NCI-H345 treated with DMSO at 0.1 percent for 48 hours (cell line): ENCODE results near the gene ANKRD36.
"Not testable (repeated sequence)": the region's sequence is repeated elsewhere in the genome, so short reads cannot be mapped to it uniquely, and the experiment has no call there.

Experiments used
- DNase-seq: peaks from one replicate; lab custom pipeline; 2025; ENCODE audit not compliant: unreplicated experiment; lab: John Stamatoyannopoulos, UW

The ANKRD36 gene

GRCh38 chr2:97113050-97113881, at the start of gene ANKRD36:
Gene ANKRD36 (plus strand): TSS chr2:97113153. CDS start chr2:97113740, 587 bp downstream.
- not testable (repeated sequence) for DNase-seq

DNA sequence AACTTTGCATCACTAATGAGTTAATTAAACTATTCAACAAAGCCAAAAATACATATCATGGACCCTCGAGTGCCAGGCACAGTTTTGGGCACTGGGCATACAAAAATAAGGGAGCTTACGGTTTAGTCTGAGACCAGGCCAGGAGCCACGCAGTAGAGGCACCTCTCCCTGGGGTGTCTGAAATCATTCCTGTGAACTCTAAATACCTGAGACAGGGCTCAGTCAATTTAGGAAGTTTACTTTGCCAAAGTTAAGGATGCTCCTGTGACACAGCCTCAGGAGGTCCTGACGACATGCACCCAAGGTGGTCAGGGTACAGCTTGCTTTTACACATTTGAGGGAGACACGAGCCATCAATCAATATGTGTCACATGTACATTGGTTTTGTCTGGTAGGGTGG, 46.9 kb upstream of the ANKRD36 start:
- DNase-seq: not testable (repeated sequence)

DNA sequence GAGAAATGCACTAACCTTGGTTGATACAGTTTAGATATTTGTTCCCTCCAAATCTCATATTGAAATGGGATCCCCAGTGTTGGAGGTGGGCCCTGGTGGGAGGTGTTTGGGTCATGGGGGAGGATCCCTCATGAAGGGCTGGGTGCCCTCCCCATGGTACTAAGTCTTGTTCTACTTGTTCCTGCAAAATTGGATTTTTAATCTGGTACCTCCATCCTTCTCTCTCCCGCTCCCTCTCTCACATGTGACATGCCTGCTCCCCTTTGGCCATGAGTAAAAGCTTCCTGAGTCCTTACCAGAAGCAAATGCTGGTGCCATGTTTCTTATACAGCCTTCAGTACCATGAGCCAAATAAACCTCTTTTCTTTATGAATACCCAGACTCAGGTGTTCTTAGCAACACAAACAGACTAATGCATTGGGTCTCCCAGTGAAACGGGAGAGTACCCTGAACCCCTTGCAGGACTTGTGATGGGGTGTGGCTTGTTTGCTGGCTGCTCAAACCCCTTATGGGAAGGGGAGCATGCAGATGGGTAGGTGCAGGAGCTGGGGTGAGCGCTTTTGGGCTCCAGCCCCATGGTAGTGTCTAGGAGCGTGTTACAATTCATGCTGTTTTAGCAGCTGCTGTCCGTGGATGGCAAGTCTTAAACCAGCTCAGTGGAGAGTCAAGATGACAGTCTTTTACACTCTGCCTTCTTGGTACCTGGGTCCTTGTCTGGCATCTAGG, 45.5 kb upstream of the ANKRD36 start:
- DNase-seq: no peak

- DNase-seq: no peak
Measured at GRCh38 chr2:97068074-97068473, 44.9 kb upstream of the ANKRD36 start.

DNA sequence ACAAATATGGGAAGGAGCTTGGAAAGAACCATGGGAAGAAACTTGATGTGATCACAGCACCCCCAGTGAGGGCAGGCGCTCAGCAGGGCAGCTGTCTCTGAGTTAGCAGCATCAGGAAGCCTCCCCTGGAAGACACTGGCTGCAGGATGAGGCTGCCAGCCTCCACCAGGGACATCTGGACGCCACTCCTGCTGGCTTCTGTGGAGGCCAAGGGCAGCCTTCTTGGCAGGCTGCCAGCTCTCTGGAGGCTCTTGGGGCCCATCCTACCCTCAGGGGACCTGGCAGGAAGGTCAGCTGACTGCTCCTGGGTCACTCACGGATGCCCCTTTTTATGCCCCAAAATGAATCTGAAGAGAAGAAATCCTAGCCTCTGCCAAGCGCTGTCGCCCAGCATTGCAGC, 44.2 kb upstream of the ANKRD36 start:
- not testable (repeated sequence) for DNase-seq

DNA sequence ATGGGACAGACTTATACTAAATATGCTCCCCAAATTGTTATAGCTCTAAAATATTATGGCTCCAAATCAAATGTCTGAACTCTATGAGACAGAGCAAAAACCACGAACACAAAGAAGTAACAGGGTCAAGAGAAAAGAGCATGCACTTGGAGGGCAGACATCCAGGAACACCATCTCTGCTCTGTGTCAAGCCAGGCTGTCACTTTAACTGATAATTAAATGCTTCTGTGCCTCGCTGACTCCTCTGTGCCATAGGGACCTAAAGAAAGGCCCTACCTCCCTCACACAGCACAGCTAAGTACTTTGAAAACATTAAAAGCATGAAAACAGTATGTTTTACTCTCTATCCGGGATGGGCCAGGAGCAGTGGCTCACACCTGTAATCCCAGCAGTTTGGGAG, 42.0 kb upstream of the ANKRD36 start:
- not testable (repeated sequence) for DNase-seq

DNA sequence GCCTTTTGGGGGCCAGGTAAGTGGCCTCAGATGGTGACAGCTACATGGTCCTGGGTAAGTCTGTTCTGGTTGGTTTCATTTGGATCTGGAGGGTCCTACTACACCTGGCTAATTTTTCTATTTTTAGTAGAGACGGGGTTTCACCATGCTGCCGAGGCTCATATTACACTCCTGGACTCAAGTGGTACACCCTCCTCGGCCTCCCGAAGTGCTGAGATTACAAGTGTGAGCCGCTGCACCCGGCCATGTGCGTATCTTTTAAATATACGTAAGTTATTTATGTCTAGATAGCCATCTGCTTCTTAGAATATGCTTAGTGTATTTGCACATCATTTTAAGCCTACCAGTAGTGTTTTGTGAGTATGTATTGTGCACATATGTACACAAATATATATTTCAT, 35.7 kb upstream of the ANKRD36 start:
- DNase-seq: not testable (repeated sequence)

DNA sequence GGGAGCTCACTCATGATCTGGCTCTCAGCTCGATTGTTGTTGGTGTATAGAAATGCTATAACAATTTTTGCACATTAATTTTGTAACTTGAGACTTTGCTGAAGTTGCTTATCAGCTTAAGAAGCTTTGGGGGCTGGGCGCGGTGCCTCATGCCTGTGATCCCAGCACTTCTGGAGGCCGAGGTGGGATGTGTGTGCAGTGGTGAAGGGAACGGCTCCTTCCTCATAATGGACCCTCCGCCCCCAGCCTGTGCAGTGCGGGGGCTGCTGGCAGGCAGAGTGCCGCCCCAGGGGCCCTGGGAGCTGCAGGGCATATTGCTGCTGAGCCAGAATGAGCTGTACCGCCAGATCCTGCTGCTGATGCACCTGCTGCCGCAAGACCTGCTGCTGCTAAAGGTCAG, 32.1 kb upstream of the ANKRD36 start:
- DNase-seq: not testable (repeated sequence)

- DNase-seq: not testable (repeated sequence)
Measured at GRCh38 chr2:97082206-97082605, 30.7 kb upstream of the ANKRD36 start.

GRCh38 chr2:97083516-97083915, 29.4 kb upstream of the ANKRD36 start:
- not testable (repeated sequence) for DNase-seq

DNA sequence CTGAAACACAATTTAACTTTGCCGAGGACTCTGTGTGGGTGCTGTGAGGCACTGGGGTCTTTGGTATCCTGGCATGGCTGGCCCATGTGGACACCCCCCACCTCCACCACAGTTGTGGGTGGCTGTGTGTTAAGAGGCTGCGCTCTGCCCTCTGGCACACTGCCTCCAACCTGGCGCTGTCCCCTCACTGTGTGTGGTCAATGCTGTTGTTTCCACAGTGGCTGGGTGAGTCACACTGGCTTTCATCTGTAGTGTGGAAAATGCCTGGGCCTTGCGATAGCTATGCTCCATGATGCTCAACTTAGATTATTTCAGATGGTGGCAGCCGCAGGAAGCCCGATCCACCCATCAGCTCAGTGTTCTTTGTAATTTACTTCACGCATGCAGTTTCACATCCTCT, 27.9 kb upstream of the ANKRD36 start:
- not testable (repeated sequence) for DNase-seq

- not testable (repeated sequence) for DNase-seq
Measured at GRCh38 chr2:97088706-97089105, 24.2 kb upstream of the ANKRD36 start.

GRCh38 chr2:97092946-97093345, 20.0 kb upstream of the ANKRD36 start:
- DNase-seq: not testable (repeated sequence)

- DNase-seq: not testable (repeated sequence)
Measured at GRCh38 chr2:97093983-97094771, 18.8 kb upstream of the ANKRD36 start.

- not testable (repeated sequence) for DNase-seq
Measured at GRCh38 chr2:97094772-97095611, 18.0 kb upstream of the ANKRD36 start, which contains the start of gene FAHD2B. Gene FAHD2B (minus strand): TSS chr2:97094882. CDS start chr2:97091706, 3,176 bp downstream.

- no peak for DNase-seq
Measured at GRCh38 chr2:97095661-97096060, 17.3 kb upstream of the ANKRD36 start.

DNA sequence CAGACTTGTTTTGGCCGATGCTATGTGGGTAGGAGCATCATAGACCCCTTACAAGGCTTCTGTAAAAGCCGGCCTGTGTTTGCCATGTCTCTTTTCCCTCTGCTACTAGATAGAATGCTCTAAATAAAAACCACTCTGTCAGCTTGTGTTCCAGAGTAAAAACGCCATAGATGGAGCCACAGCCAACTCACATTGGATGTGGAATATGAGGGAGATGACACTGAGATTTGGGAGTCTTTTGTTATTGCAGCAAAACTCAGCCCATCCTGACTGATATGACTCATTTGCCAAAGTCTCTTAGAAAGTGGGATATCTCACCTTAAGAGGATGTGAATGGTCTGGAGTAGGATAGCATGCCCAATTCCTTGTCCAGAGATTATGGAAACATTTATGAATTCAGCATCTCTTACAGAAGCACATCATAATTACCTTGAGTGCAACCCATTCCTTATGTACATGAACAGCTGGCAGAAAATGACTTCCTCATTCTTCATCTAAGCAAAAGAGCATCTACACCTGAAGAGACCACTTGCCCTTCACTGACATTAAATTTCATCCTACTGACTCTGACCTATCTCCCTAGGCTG, 14.1 kb upstream of the ANKRD36 start:
- not testable (repeated sequence) for DNase-seq

GRCh38 chr2:97106878-97107277, 6.1 kb upstream of the ANKRD36 start:
- DNase-seq: not testable (repeated sequence)

DNA sequence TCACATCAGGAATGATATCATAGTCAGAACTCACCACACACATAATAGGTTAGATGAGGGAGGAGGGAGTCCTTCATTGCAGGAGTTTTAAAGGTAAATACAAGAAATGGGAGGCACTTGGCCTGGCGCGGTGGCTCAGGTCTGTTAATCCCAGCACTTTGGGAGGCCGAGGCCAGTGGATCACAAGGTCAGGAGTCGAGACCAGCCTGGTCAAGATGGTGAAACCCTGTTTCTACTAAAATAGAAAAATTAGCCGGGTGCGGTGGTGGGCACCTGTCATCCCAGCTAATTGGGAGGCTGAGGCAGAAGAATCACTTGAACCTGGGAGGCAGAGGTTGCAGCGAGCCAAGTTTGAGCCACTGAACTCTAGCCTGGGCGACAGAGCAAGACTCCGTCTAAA, 1.7 kb upstream of the ANKRD36 start:
- DNase-seq: not testable (repeated sequence)
